ENCODE measurements around the gene OSMR. TPM values are rescaled to one million over a fixed set of nuclear protein-coding genes. Genes with fewer than 3 reads are reported as not detected.

OSMR gene
- total RNA-seq, 1 experiment from 2014 or later, result 46.0 TPM

GRCh38 chr5:38802125-38802524, 43.7 kb upstream of the OSMR start:
- no peak overlapping the region for H2AFZ ChIP-seq (ENCODE audit: low read depth, low read length, poor library complexity, severe bottlenecking)
- H3K9ac ChIP-seq (ENCODE audit: low read length), result no peak overlapping the region
- ChIA-PET RAD21 (ENCODE audit: low non-redundant PET in 1 of 2, low total read pairs in 2 of 2, uncharacterized antibody in 2 of 2, unreplicated experiment in 2 of 2) (no interaction called here), POLR2A (no interaction called here), CTCF (interaction anchor here (1.9 kb wide), 1 partner anchor 360 kb away, joined by 6 read pairs; no protein-coding TSS in a partner anchor)
- H3K27me3 ChIP-seq (ENCODE audit: insufficient read depth, low read length), result no peaks in the 10 kb centered on the region
- H3K4me1 ChIP-seq (ENCODE audit: control insufficient read depth in 1 of 2, insufficient read depth in 2 of 2, low read length in 2 of 2), result peaks cover 13 to 16% of the 10 kb centered on the region in 2 experiments
- no peaks in the 10 kb centered on the region for H3K9me2 ChIP-seq (ENCODE audit: insufficient read depth)
- H3K79me2 ChIP-seq (ENCODE audit: insufficient read depth, low read length), result no peaks in the 10 kb centered on the region
- H3K36me3 ChIP-seq (ENCODE audit: control insufficient read depth in 1 of 2, insufficient read depth in 2 of 2, low read length in 2 of 2), result no peaks in the 10 kb centered on the region
- no peak overlapping the region for H3K4me2 ChIP-seq (ENCODE audit: low read length)
- H3K4me3 ChIP-seq (replicated peaks in 1 of 2; ENCODE audit: low read depth in 1 of 2, low read length in 2 of 2), result no peak overlapping the region
- DNase-seq (ENCODE audit: low read depth, low spot score) (no peak), ATAC-seq (no peak)
- no TSS peak for BruUV-seq (replicated peaks)
- H4K20me1 ChIP-seq (ENCODE audit: insufficient read depth), result no peaks in the 10 kb centered on the region
- intact Hi-C loops (cut with micrococcal nuclease), result no loop called here
- no peaks in the 10 kb centered on the region for H3K9me3 ChIP-seq (ENCODE audit: control insufficient read depth in 1 of 2, insufficient read depth in 1 of 2, low read depth in 1 of 2, low read length in 2 of 2)
- no peak for TF ChIP-seq SRF (IDR thresholded peaks at IDR 0.05; ENCODE audit: low read depth)
- H3K27ac ChIP-seq (ENCODE audit: low read depth, low read length), result no peak overlapping the region

GRCh38 chr5:38803246-38803645, 42.6 kb upstream of the OSMR start:
- ChIA-PET RAD21 (ENCODE audit: low non-redundant PET in 1 of 2, low total read pairs in 2 of 2, uncharacterized antibody in 2 of 2, unreplicated experiment in 2 of 2) (no interaction called here), CTCF (interaction anchor here (0.9 kb wide), 1 partner anchor 362 kb away, joined by 3 read pairs; no protein-coding TSS in a partner anchor), POLR2A (no interaction called here)
- no peak overlapping the region for H3K4me2 ChIP-seq (ENCODE audit: low read length)
- no peak overlapping the region for H3K27ac ChIP-seq (ENCODE audit: low read depth, low read length)
- H3K4me1 ChIP-seq (ENCODE audit: control insufficient read depth in 1 of 2, insufficient read depth in 2 of 2, low read length in 2 of 2), result peaks cover 24 to 27% of the 10 kb centered on the region in 2 experiments
- H2AFZ ChIP-seq (ENCODE audit: low read depth, low read length, poor library complexity, severe bottlenecking), result no peak overlapping the region
- no peaks in the 10 kb centered on the region for H3K79me2 ChIP-seq (ENCODE audit: insufficient read depth, low read length)
- TF ChIP-seq SRF (IDR thresholded peaks at IDR 0.05; ENCODE audit: low read depth), result no peak
- no peak for TF ChIP-seq SIN3A (IDR thresholded peaks at IDR 0.05; ENCODE audit: low read depth)
- TF ChIP-seq ZFX (IDR thresholded peaks at IDR 0.05), result no peak
- no peak for TF ChIP-seq SP1 (IDR thresholded peaks at IDR 0.05; ENCODE audit: low read depth)
- H3K4me3 ChIP-seq (replicated peaks in 1 of 2; ENCODE audit: low read depth in 1 of 2, low read length in 2 of 2), result no peak overlapping the region
- H3K9me3 ChIP-seq (ENCODE audit: control insufficient read depth in 1 of 2, insufficient read depth in 1 of 2, low read depth in 1 of 2, low read length in 2 of 2), result no peaks in the 10 kb centered on the region
- H3K9ac ChIP-seq (ENCODE audit: low read length), result no peak overlapping the region
- no peaks in the 10 kb centered on the region for H3K9me2 ChIP-seq (ENCODE audit: insufficient read depth)
- H4K20me1 ChIP-seq (ENCODE audit: insufficient read depth), result no peaks in the 10 kb centered on the region
- no peak for DNase-seq (ENCODE audit: low read depth, low spot score)
- ATAC-seq, result no peak
- no peaks in the 10 kb centered on the region for H3K36me3 ChIP-seq (ENCODE audit: control insufficient read depth in 1 of 2, insufficient read depth in 2 of 2, low read length in 2 of 2)
- BruUV-seq (replicated peaks), result no TSS peak
- no peaks in the 10 kb centered on the region for H3K27me3 ChIP-seq (ENCODE audit: insufficient read depth, low read length)
- intact Hi-C loops (cut with micrococcal nuclease), result no loop called here

Data from HCT116 (cell line).